IMR-90 (cell line): ENCODE results near the gene RNU6-7.

Source experiments
- POLR2A ChIP-seq: IDR thresholded peaks from 2 replicates; pipeline ENCODE4 v1.6.1; 2012; ENCODE audit warnings: mild to moderate bottlenecking, low read depth, low read length
- TF ChIP-seq, protein P1 (sequence below): fragments of 150-350 bp; IDR thresholded peaks from 2 replicates; pipeline ENCODE4 v1.6.1; 2017; ENCODE audit warnings: mild to moderate bottlenecking, antibody characterized with exemption, low read length, low read depth

DNA sequence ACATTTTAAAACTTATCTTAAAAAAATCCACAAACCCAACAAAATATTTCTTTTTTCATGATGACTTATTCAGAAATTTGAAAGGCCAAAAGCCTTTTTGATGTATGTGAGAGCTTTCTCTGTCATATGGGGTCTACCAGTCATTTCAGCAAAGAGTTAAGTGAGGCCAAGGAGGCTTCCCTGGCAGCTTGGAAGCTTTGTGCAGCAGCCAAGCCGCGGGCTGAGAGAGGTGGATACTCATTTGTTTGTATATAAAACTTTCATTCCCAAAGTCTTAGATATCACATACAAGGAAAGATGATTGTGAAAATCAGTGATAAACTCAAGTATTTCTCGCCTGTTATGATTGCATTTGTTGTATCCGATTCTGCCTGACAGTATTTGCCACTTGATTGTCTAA is 49.7 kb downstream of the RNU6-7 start:
- TF ChIP-seq, protein P1, sequence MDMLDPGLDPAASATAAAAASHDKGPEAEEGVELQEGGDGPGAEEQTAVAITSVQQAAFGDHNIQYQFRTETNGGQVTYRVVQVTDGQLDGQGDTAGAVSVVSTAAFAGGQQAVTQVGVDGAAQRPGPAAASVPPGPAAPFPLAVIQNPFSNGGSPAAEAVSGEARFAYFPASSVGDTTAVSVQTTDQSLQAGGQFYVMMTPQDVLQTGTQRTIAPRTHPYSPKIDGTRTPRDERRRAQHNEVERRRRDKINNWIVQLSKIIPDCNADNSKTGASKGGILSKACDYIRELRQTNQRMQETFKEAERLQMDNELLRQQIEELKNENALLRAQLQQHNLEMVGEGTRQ, result no peak
- TF ChIP-seq POLR2A, result no peak
